Stimulated activated CD8-positive, alpha-beta memory T cell treated with anti-CD3 and anti-CD28 coated beads, Interleukin-4, amount 100 ng/mL, for 1 hour (primary cell): ENCODE measurements around the gene FZD4.
"Not testable (repeated sequence)": the region's sequence is repeated elsewhere in the genome, so short reads cannot be mapped to it uniquely, and the experiment has no call there.

Experiments used
- DNase-seq, 2 donors: peaks; one replicate each; pipeline ENCODE4 v3.0.0-alpha.2; 2020; ENCODE audit warnings: low read depth in 2 of 2, low spot score in 1 of 2

FZD4 gene

GRCh38 chr11:86955361-86956120 lies at the start of gene FZD4:
Gene FZD4, minus strand, starts transcription at chr11:86955395. Its CDS starts 310 bp downstream, at chr11:86955085.
- no peak for DNase-seq

GRCh38 chr11:87004281-87004680 lies 49.1 kb upstream of the FZD4 start:
- not testable (repeated sequence) for DNase-seq

- no peak for DNase-seq
These were observed 47.7 kb upstream of the FZD4 start for GRCh38 chr11:87002918-87003317.

GRCh38 chr11:86999859-87000753 lies 44.9 kb upstream of the FZD4 start:
- no peak for DNase-seq

GRCh38 chr11:86999388-86999787 lies 44.2 kb upstream of the FZD4 start:
- no peak for DNase-seq

GRCh38 chr11:86996953-86997570 lies 41.9 kb upstream of the FZD4 start:
- DNase-seq, result no peak

GRCh38 chr11:86993031-86993430 lies 37.8 kb upstream of the FZD4 start:
- DNase-seq, result no peak

- DNase-seq, result not testable (repeated sequence)
These were observed 37.1 kb upstream of the FZD4 start for GRCh38 chr11:86992340-86992739.

GRCh38 chr11:86991341-86991740 lies 36.1 kb upstream of the FZD4 start:
- DNase-seq, result no peak

- no peak for DNase-seq
These were observed 35.3 kb upstream of the FZD4 start for GRCh38 chr11:86990515-86990914.

- no peak for DNase-seq
These were observed 34.8 kb upstream of the FZD4 start for GRCh38 chr11:86990031-86990430.

- no peak for DNase-seq
These were observed 33.2 kb upstream of the FZD4 start for GRCh38 chr11:86988351-86988881.

- no peak for DNase-seq
These were observed 32.5 kb upstream of the FZD4 start for GRCh38 chr11:86987679-86988078.

- DNase-seq, result no peak
These were observed 29.5 kb upstream of the FZD4 start for GRCh38 chr11:86984701-86985100.

- no peak for DNase-seq
These were observed 27.9 kb upstream of the FZD4 start for GRCh38 chr11:86983021-86983488.

GRCh38 chr11:86981777-86982540 lies 26.8 kb upstream of the FZD4 start:
- DNase-seq, result no peak

GRCh38 chr11:86980086-86980796 lies 25.0 kb upstream of the FZD4 start:
- no peak for DNase-seq

- DNase-seq, result no peak
These were observed 23.8 kb upstream of the FZD4 start for GRCh38 chr11:86978756-86979608.

- DNase-seq, result no peak
These were observed 23.1 kb upstream of the FZD4 start for GRCh38 chr11:86978247-86978646.
